Measurements from ENCODE around the gene NLGN1.
A peak's percentile ranks its signal among the peaks of the same experiment; 100 is the strongest.

NLGN1 gene

GRCh38 chr3:174099724-174100123, 702.2 kb downstream of the NLGN1 start:
- no peak overlapping the region for H3K4me3 ChIP-seq (ENCODE audit: low read length)
- no peak for TF ChIP-seq CTCF (conservative IDR thresholded peaks at IDR 0.05; ENCODE audit: low read length)
- DNase-seq (ENCODE audit: low read depth) = no peak

GRCh38 chr3:174100744-174101143, 703.2 kb downstream of the NLGN1 start:
- no peak for TF ChIP-seq CTCF (conservative IDR thresholded peaks at IDR 0.05; ENCODE audit: low read length)
- H3K4me3 ChIP-seq (ENCODE audit: low read length) = no peak overlapping the region
- no peak for DNase-seq (ENCODE audit: low read depth)

- no peak for TF ChIP-seq CTCF (conservative IDR thresholded peaks at IDR 0.05; ENCODE audit: low read length)
- DNase-seq (ENCODE audit: low read depth) = no peak
- H3K4me3 ChIP-seq (ENCODE audit: low read length) = no peak overlapping the region
These were observed 703.7 kb downstream of the NLGN1 start for GRCh38 chr3:174101244-174101643.

- TF ChIP-seq CTCF (conservative IDR thresholded peaks at IDR 0.05; ENCODE audit: low read length) = no peak
- no peak overlapping the region for H3K4me3 ChIP-seq (ENCODE audit: low read length)
- DNase-seq (ENCODE audit: low read depth) = no peak
These were observed 704.7 kb downstream of the NLGN1 start for GRCh38 chr3:174102274-174102673.

- TF ChIP-seq CTCF (conservative IDR thresholded peaks at IDR 0.05; ENCODE audit: low read length) = no peak
- peak; percentile 48 for DNase-seq (ENCODE audit: low read depth)
- H3K4me3 ChIP-seq (ENCODE audit: low read length) = no peak overlapping the region
These were observed 705.3 kb downstream of the NLGN1 start for GRCh38 chr3:174102866-174103265.

- DNase-seq (ENCODE audit: low read depth) = no peak
- H3K4me3 ChIP-seq (ENCODE audit: low read length) = no peak overlapping the region
- TF ChIP-seq CTCF (conservative IDR thresholded peaks at IDR 0.05; ENCODE audit: low read length) = no peak
These were observed 713.2 kb downstream of the NLGN1 start for GRCh38 chr3:174110761-174111160.

- no peak for TF ChIP-seq CTCF (conservative IDR thresholded peaks at IDR 0.05; ENCODE audit: low read length)
- no peak for DNase-seq (ENCODE audit: low read depth)
These were observed 714.2 kb downstream of the NLGN1 start for GRCh38 chr3:174111776-174112175.

More at GRCh38 chr3:174111776-174112175, 714.2 kb downstream of the NLGN1 start:
- H3K4me3 ChIP-seq (ENCODE audit: low read length) = no peak overlapping the region
